CD4-positive, alpha-beta memory T cell (primary cell): ENCODE measurements around the gene PREX1. TPM values are rescaled to one million over a fixed set of nuclear protein-coding genes. Genes with fewer than 3 reads are reported as not detected.

Experiments
- CTCF ChIA-PET: fragments of 350-600 bp; sonication (Branson Sonifier 250); formaldehyde crosslinking; loops from one replicate; lab custom pipeline; 2021; ENCODE audit warnings: inconsistent platforms; ENCODE audit not compliant: partially characterized antibody; lab: Charles Lee
- POLR2A ChIA-PET: fragments of 350-600 bp; sonication (Branson Sonifier 250); formaldehyde crosslinking; loops from one replicate; lab custom pipeline; 2021; ENCODE audit not compliant: partially characterized antibody; lab: Charles Lee
- DNase-seq, 5 donors: peaks; one replicate each; pipeline versions ENCODE4 v3.0.0 to v3.0.0-alpha.2; 2020 to 2022; ENCODE audit warnings: mixed read lengths in 1 of 5
- H3K27ac ChIP-seq: one replicate; pipeline ENCODE4 v1.7.0; 2013; ENCODE audit warnings: low read depth, low read length
- H3K27me3 ChIP-seq: 2 replicates; pipeline ENCODE4 v1.7.0; 2013; ENCODE audit warnings: mild to moderate bottlenecking, low read length, moderate library complexity; ENCODE audit not compliant: insufficient read depth
- H3K36me3 ChIP-seq: 2 replicates; pipeline ENCODE4 v1.7.0; 2013; ENCODE audit warnings: mild to moderate bottlenecking, low read length, moderate library complexity; ENCODE audit not compliant: insufficient read depth
- H3K4me1 ChIP-seq: 2 replicates; pipeline ENCODE4 v1.7.0; 2013; ENCODE audit warnings: mild to moderate bottlenecking, low read length, moderate library complexity; ENCODE audit not compliant: insufficient read depth
- H3K4me3 ChIP-seq, 2 donors: one replicate each; pipeline ENCODE4 v1.7.0; 2013; ENCODE audit warnings: low read length in 2 of 2, mild to moderate bottlenecking in 1 of 2
- H3K9me3 ChIP-seq, 2 donors: one replicate each; pipeline ENCODE4 v1.7.0; 2013; ENCODE audit warnings: low read length in 2 of 2, control low read depth in 1 of 2; ENCODE audit not compliant: control insufficient read depth in 1 of 2
- H3K27ac Mint-ChIP-seq, 7 donors: one replicate each; pipeline ENCODE4 v1.8.0; 2020 to 2021; ENCODE audit warnings: mixed read lengths in 7 of 7, mild to moderate bottlenecking in 6 of 7, inconsistent platforms in 3 of 7, moderate library complexity in 3 of 7
- H3K27me3 Mint-ChIP-seq, 2 donors: one replicate each; pipeline ENCODE4 v1.8.0; 2020 to 2021; ENCODE audit warnings: mixed read lengths in 2 of 2
- H3K36me3 Mint-ChIP-seq, 2 donors: one replicate each; pipeline ENCODE4 v1.8.0; 2020 to 2021; ENCODE audit warnings: mixed read lengths in 2 of 2, inconsistent platforms in 1 of 2, mild to moderate bottlenecking in 1 of 2
- H3K4me1 Mint-ChIP-seq, 4 donors: one replicate each; pipeline ENCODE4 v1.8.0; 2020 to 2021; ENCODE audit warnings: mixed read lengths in 4 of 4, mild to moderate bottlenecking in 1 of 4
- H3K4me3 Mint-ChIP-seq, 8 donors: one replicate each; pipeline ENCODE4 v1.8.0; 2020 to 2021; ENCODE audit warnings: mixed read lengths in 8 of 8, mild to moderate bottlenecking in 7 of 8, moderate library complexity in 6 of 8, inconsistent platforms in 3 of 8
- H3K9me3 Mint-ChIP-seq, 8 donors: one replicate each; pipeline ENCODE4 v1.8.0; 2020 to 2021; ENCODE audit warnings: mixed read lengths in 8 of 8, mild to moderate bottlenecking in 5 of 8, inconsistent platforms in 3 of 8, moderate library complexity in 1 of 8
- intact Hi-C: fragments of 100-400 bp; cut with micrococcal nuclease; formaldehyde crosslinking; loops from one replicate; pipeline ENCODE4 v1.15.1; 2023
- polyA plus RNA-seq, 2 donors: library from polyadenylated mRNA; unstranded; fragments of 300-500 nt; fragmentation: Illumina TruSeq; gene quantifications; one replicate each; pipeline ENCODE4 v1.2.3, GENCODE V29; 2021
- total RNA-seq, 2 experiments: library from RNA; stranded (reverse); gene quantifications; one replicate each; pipeline ENCODE4 v1.2.3, GENCODE V29; 2021

Gene PREX1
- total and polyA plus RNA-seq, 4 experiments from 2014 or later = 10.6 to 165 (median 122) TPM

GRCh38 chr20:48750941-48751635 is 76.7 kb downstream of the PREX1 start:
- Histone ChIP-seq H3K4me3 (peak overlapping the region; percentile 39), H3K36me3 (peaks cover 8% of the 10 kb centered on the region), H3K27ac (peak overlapping the region; percentile 55), H3K4me1 (peaks cover 76% of the 10 kb centered on the region), H3K27me3 (no peaks in the 10 kb centered on the region), H3K9me3 (no peaks in the 10 kb centered on the region)
- Mint-ChIP-seq H3K27me3 (no peaks in the 10 kb centered on the region), H3K4me1 (peaks cover 53 to 89% (median 76%) of the 10 kb centered on the region in 4 donors), H3K27ac (peak overlapping the region; percentile 84 to 95 (median 89)), H3K36me3 (peaks cover 45 to 47% of the 10 kb centered on the region in 2 donors), H3K4me3 (peak overlapping the region; percentile 65 to 85 (median 75)), H3K9me3 (peaks cover 0 to 6% (median 0%) of the 10 kb centered on the region in 8 donors)
- DNase-seq = peak; percentile 53 to 73 (median 58)
- intact Hi-C loops = no loop called here
- CTCF ChIA-PET = interaction anchor here (0.8 to 2.1 kb wide), 9 partner anchors 9 to 159 kb away, joined by 3 to 8 read pairs (median 4); partner anchors contain the start of gene PREX1
- POLR2A ChIA-PET = interaction anchor here (0.6 to 5.3 kb wide), 16 partner anchors 9 to 114 kb away, joined by 3 to 48 read pairs (median 7); partner anchors contain the start of gene PREX1

- intact Hi-C loops = no loop called here
- Histone ChIP-seq H3K4me3 (no peak overlapping the region), H3K4me1 (peaks cover 73% of the 10 kb centered on the region), H3K27ac (peak overlapping the region; percentile 55), H3K36me3 (peaks cover 8% of the 10 kb centered on the region), H3K9me3 (no peaks in the 10 kb centered on the region), H3K27me3 (no peaks in the 10 kb centered on the region)
- H3K27ac Mint-ChIP-seq = peak overlapping the region; percentile 23 to 93 (median 87)
- ChIA-PET POLR2A (interaction anchor here (1.2 to 5.3 kb wide), 9 partner anchors 10 to 76 kb away, joined by 3 to 48 read pairs (median 7); partner anchors contain the start of gene PREX1), CTCF (interaction anchor here (1.1 to 2.1 kb wide), 4 partner anchors 24 to 127 kb away, joined by 3 to 6 read pairs (median 5); no protein-coding TSS in a partner anchor)
- peaks cover 44 to 46% of the 10 kb centered on the region in 2 donors for H3K36me3 Mint-ChIP-seq
- peaks cover 0 to 4% (median 0%) of the 10 kb centered on the region in 8 donors for H3K9me3 Mint-ChIP-seq
- peak overlapping the region in 6 of 8 donors; percentile 4 to 83 (median 56) for H3K4me3 Mint-ChIP-seq
- H3K27me3 Mint-ChIP-seq = no peaks in the 10 kb centered on the region
- no peak for DNase-seq
- peaks cover 56 to 86% (median 74%) of the 10 kb centered on the region in 4 donors for H3K4me1 Mint-ChIP-seq
These were observed 77.4 kb downstream of the PREX1 start for GRCh38 chr20:48750376-48750775.

GRCh38 chr20:48749437-48749836 is 78.4 kb downstream of the PREX1 start:
- H3K36me3 ChIP-seq = peaks cover 14% of the 10 kb centered on the region
- POLR2A ChIA-PET = interaction anchor here (0.7 to 4.2 kb wide), 2 partner anchors 11 to 72 kb away, joined by 3 to 25 read pairs; no protein-coding TSS in a partner anchor
- no peaks in the 10 kb centered on the region for H3K9me3 Mint-ChIP-seq
- H3K27ac ChIP-seq = no peak overlapping the region
- no peaks in the 10 kb centered on the region for H3K9me3 ChIP-seq
- peaks cover 37 to 50% of the 10 kb centered on the region in 2 donors for H3K36me3 Mint-ChIP-seq
- DNase-seq = no peak
- H3K4me3 Mint-ChIP-seq = peak overlapping the region in 5 of 8 donors; percentile 29 to 65 (median 38)
- H3K27me3 ChIP-seq = no peaks in the 10 kb centered on the region
- no peak overlapping the region for H3K4me3 ChIP-seq
- peaks cover 55 to 78% (median 68%) of the 10 kb centered on the region in 4 donors for H3K4me1 Mint-ChIP-seq
- H3K4me1 ChIP-seq = peaks cover 73% of the 10 kb centered on the region
- CTCF ChIA-PET = interaction anchor here (1.7 kb wide), 1 partner anchor 128 kb away, joined by 5 read pairs; no protein-coding TSS in a partner anchor
- H3K27ac Mint-ChIP-seq = peak overlapping the region; percentile 37 to 89 (median 78)
- H3K27me3 Mint-ChIP-seq = no peaks in the 10 kb centered on the region
- intact Hi-C loops = no loop called here

- Histone ChIP-seq H3K4me1 (peaks cover 64% of the 10 kb centered on the region), H3K9me3 (no peaks in the 10 kb centered on the region), H3K27me3 (no peaks in the 10 kb centered on the region), H3K4me3 (no peak overlapping the region), H3K36me3 (peaks cover 22% of the 10 kb centered on the region), H3K27ac (no peak overlapping the region)
- ChIA-PET POLR2A (interaction anchor here (0.7 to 1.2 kb wide), 3 partner anchors 69 to 79 kb away, joined by 3 read pairs; no protein-coding TSS in a partner anchor), CTCF (no interaction called here)
- Mint-ChIP-seq H3K36me3 (peaks cover 38 to 55% of the 10 kb centered on the region in 2 donors), H3K4me3 (peak overlapping the region in 5 of 8 donors; percentile 4 to 65 (median 27)), H3K9me3 (no peaks in the 10 kb centered on the region), H3K27ac (peak overlapping the region; percentile 74 to 95 (median 86)), H3K4me1 (peaks cover 50 to 78% (median 66%) of the 10 kb centered on the region in 4 donors), H3K27me3 (no peaks in the 10 kb centered on the region)
- intact Hi-C loops = no loop called here
- DNase-seq = no peak
These were observed 79.2 kb downstream of the PREX1 start for GRCh38 chr20:48748556-48748955.

- H3K36me3 Mint-ChIP-seq = peaks cover 38 to 57% of the 10 kb centered on the region in 2 donors
- peaks cover 29% of the 10 kb centered on the region for H3K36me3 ChIP-seq
- H3K9me3 ChIP-seq = no peaks in the 10 kb centered on the region
- peaks cover 58% of the 10 kb centered on the region for H3K4me1 ChIP-seq
- H3K9me3 Mint-ChIP-seq = no peaks in the 10 kb centered on the region
- peaks cover 47 to 77% (median 64%) of the 10 kb centered on the region in 4 donors for H3K4me1 Mint-ChIP-seq
- intact Hi-C loops = no loop called here
- H3K27ac ChIP-seq = no peak overlapping the region
- peak overlapping the region; percentile 74 to 95 (median 79) for H3K27ac Mint-ChIP-seq
- no peak for DNase-seq
- H3K4me3 ChIP-seq = no peak overlapping the region
- peak overlapping the region in 3 of 8 donors; percentile 18 to 55 (median 27) for H3K4me3 Mint-ChIP-seq
- no peaks in the 10 kb centered on the region for H3K27me3 Mint-ChIP-seq
- ChIA-PET CTCF (no interaction called here), POLR2A (interaction anchor here (0.6 to 1.2 kb wide), 3 partner anchors 70 to 1385 kb away, joined by 3 read pairs; no protein-coding TSS in a partner anchor)
- no peaks in the 10 kb centered on the region for H3K27me3 ChIP-seq
These were observed 79.9 kb downstream of the PREX1 start for GRCh38 chr20:48747840-48748414.

- H3K27ac ChIP-seq = no peak overlapping the region
- CTCF ChIA-PET = no interaction called here
These were observed 82.5 kb downstream of the PREX1 start for GRCh38 chr20:48745330-48745729.

More at GRCh38 chr20:48745330-48745729, 82.5 kb downstream of the PREX1 start:
- Mint-ChIP-seq H3K27me3 (no peaks in the 10 kb centered on the region), H3K9me3 (peaks cover 0 to 2% (median 0%) of the 10 kb centered on the region in 8 donors), H3K4me1 (peaks cover 27 to 58% (median 47%) of the 10 kb centered on the region in 4 donors), H3K4me3 (no peak overlapping the region), H3K27ac (peak overlapping the region in 4 of 7 donors; percentile 27 to 74 (median 47)), H3K36me3 (peaks cover 42 to 59% of the 10 kb centered on the region in 2 donors)
- H3K4me3 ChIP-seq = no peak overlapping the region
- peaks cover 43% of the 10 kb centered on the region for H3K36me3 ChIP-seq
- intact Hi-C loops = no loop called here
- peaks cover 40% of the 10 kb centered on the region for H3K4me1 ChIP-seq
- no peaks in the 10 kb centered on the region for H3K27me3 ChIP-seq
- DNase-seq = no peak
- H3K9me3 ChIP-seq = no peaks in the 10 kb centered on the region
- POLR2A ChIA-PET = no interaction called here
